ENCODE measurements around the gene GRK3. TPM values are rescaled to one million over a fixed set of nuclear protein-coding genes. Genes with fewer than 3 reads are reported as not detected.

Gene GRK3
- total RNA-seq, 1 experiment from 2014 or later, result 2.0 TPM

- BruUV-seq (replicated peaks), result no TSS peak
- intact Hi-C loops (cut with micrococcal nuclease; ENCODE audit: unreplicated experiment), result no loop called here
- POLR2A ChIA-PET (ENCODE audit: low non-redundant PET), result no interaction called here
These were observed 181.0 kb downstream of the GRK3 start for GRCh38 chr22:25745341-25746011.

GRCh38 chr22:25746012-25746373, 181.5 kb downstream of the GRK3 start:
- intact Hi-C loops (cut with micrococcal nuclease; ENCODE audit: unreplicated experiment), result no loop called here
- TF ChIP-seq EZH2 (IDR thresholded peaks at IDR 0.05; ENCODE audit: borderline replicate concordance, low read depth, low read length, poor library complexity, severe bottlenecking), result no peak
- TF ChIP-seq CTCF (conservative IDR thresholded peaks at IDR 0.05; ENCODE audit: low read depth, low read length), result no peak
- no peak overlapping the region for H3K27ac ChIP-seq (ENCODE audit: low read depth, low read length, poor library complexity, severe bottlenecking)

More at GRCh38 chr22:25745341-25746011, 181.0 kb downstream of the GRK3 start:
- Histone ChIP-seq H3K36me3 (ENCODE audit: insufficient read depth, low read length, poor library complexity, severe bottlenecking) (no peaks in the 10 kb centered on the region), H3K4me1 (ENCODE audit: insufficient read depth, low read length, poor library complexity, severe bottlenecking) (no peaks in the 10 kb centered on the region), H3K9me3 (ENCODE audit: low read depth, low read length, poor library complexity, severe bottlenecking) (no peaks in the 10 kb centered on the region), H3K4me3 (ENCODE audit: low read depth, low read length, poor library complexity, severe bottlenecking) (no peak overlapping the region), H3K27ac (ENCODE audit: low read depth, low read length, poor library complexity, severe bottlenecking) (no peak overlapping the region), H3K27me3 (replicated peaks; ENCODE audit: insufficient read depth, low read depth, low read length, poor library complexity) (no peaks in the 10 kb centered on the region)
- DNase-seq (ENCODE audit: low spot score), result no peak
- CTCF ChIA-PET, result no interaction called here
- TF ChIP-seq EZH2 (IDR thresholded peaks at IDR 0.05; ENCODE audit: borderline replicate concordance, low read depth, low read length, poor library complexity, severe bottlenecking) (no peak), CTCF (conservative IDR thresholded peaks at IDR 0.05; ENCODE audit: low read depth, low read length) (no peak)

GRCh38 chr22:25747245-25747944, 182.9 kb downstream of the GRK3 start:
- no peak for TF ChIP-seq EZH2 (IDR thresholded peaks at IDR 0.05; ENCODE audit: borderline replicate concordance, low read depth, low read length, poor library complexity, severe bottlenecking)
- TF ChIP-seq CTCF (conservative IDR thresholded peaks at IDR 0.05; ENCODE audit: low read depth, low read length), result no peak
- Histone ChIP-seq H3K9me3 (ENCODE audit: low read depth, low read length, poor library complexity, severe bottlenecking) (no peaks in the 10 kb centered on the region), H3K27ac (ENCODE audit: low read depth, low read length, poor library complexity, severe bottlenecking) (no peak overlapping the region), H3K36me3 (ENCODE audit: insufficient read depth, low read length, poor library complexity, severe bottlenecking) (no peaks in the 10 kb centered on the region), H3K27me3 (replicated peaks; ENCODE audit: insufficient read depth, low read depth, low read length, poor library complexity) (no peaks in the 10 kb centered on the region), H3K4me1 (ENCODE audit: insufficient read depth, low read length, poor library complexity, severe bottlenecking) (no peaks in the 10 kb centered on the region), H3K4me3 (ENCODE audit: low read depth, low read length, poor library complexity, severe bottlenecking) (no peak overlapping the region)
- BruUV-seq (replicated peaks), result no TSS peak
- ChIA-PET POLR2A (ENCODE audit: low non-redundant PET) (no interaction called here), CTCF (no interaction called here)
- intact Hi-C loops (cut with micrococcal nuclease; ENCODE audit: unreplicated experiment), result no loop called here
- no peak for DNase-seq (ENCODE audit: low spot score)

More at GRCh38 chr22:25746012-25746373, 181.5 kb downstream of the GRK3 start:
- Histone ChIP-seq H3K4me1 (ENCODE audit: insufficient read depth, low read length, poor library complexity, severe bottlenecking) (no peaks in the 10 kb centered on the region), H3K27me3 (replicated peaks; ENCODE audit: insufficient read depth, low read depth, low read length, poor library complexity) (no peaks in the 10 kb centered on the region), H3K4me3 (ENCODE audit: low read depth, low read length, poor library complexity, severe bottlenecking) (no peak overlapping the region), H3K9me3 (ENCODE audit: low read depth, low read length, poor library complexity, severe bottlenecking) (no peaks in the 10 kb centered on the region), H3K36me3 (ENCODE audit: insufficient read depth, low read length, poor library complexity, severe bottlenecking) (no peaks in the 10 kb centered on the region)
- POLR2A ChIA-PET (ENCODE audit: low non-redundant PET), result no interaction called here
- CTCF ChIA-PET, result no interaction called here
- BruUV-seq (replicated peaks), result no TSS peak
- no peak for DNase-seq (ENCODE audit: low spot score)

All from A673 (cell line).